GM12891 (cell line): ENCODE measurements around the gene EME2.
"Not testable (repeated sequence)": the region's sequence is repeated elsewhere in the genome, so short reads cannot be mapped to it uniquely, and the experiment has no call there.

ENCODE experiments used
- DNase-seq: peaks from one replicate; pipeline ENCODE4 v3.0.0; 2011; ENCODE audit warnings: low spot score; ENCODE audit not compliant: insufficient read length
- FAIRE-seq: peaks from 2 replicates; lab custom pipeline; 2011; peaks lifted over from hg19 to GRCh38; lab: Jason Lieb, UNC
- PAX5 ChIP-seq: IDR thresholded peaks from 2 replicates; pipeline ENCODE4 v1.6.1; 2011; ENCODE audit warnings: low read length, moderate library complexity, mild to moderate bottlenecking; ENCODE audit not compliant: insufficient read depth, severe bottlenecking
- POLR2A ChIP-seq: IDR thresholded peaks from 2 replicates; pipeline ENCODE4 v1.6.1; 2011; ENCODE audit warnings: low read depth, low read length, control low read depth
- POLR2AphosphoS5 ChIP-seq: IDR thresholded peaks from 2 replicates; pipeline ENCODE4 v1.6.1; 2011; ENCODE audit warnings: low read depth, low read length, control low read depth
- POU2F2 ChIP-seq: IDR thresholded peaks from 2 replicates; pipeline ENCODE4 v1.6.1; 2011; ENCODE audit warnings: low read depth, mild to moderate bottlenecking, control low read depth, low read length, moderate library complexity
- SPI1 ChIP-seq: IDR thresholded peaks from 2 replicates; pipeline ENCODE4 v1.6.1; 2011; ENCODE audit warnings: low read depth, low read length, control low read depth
- TAF1 ChIP-seq: IDR thresholded peaks from 2 replicates; pipeline ENCODE4 v1.6.1; 2011; ENCODE audit warnings: low read depth, low read length, control low read depth

Gene EME2

GRCh38 chr16:1791943-1792812 lies 19.6 kb downstream of the EME2 start:
- FAIRE-seq, result no peak
- DNase-seq, result no peak
- TF ChIP-seq POLR2AphosphoS5 (no peak), TAF1 (no peak), POU2F2 (no peak), SPI1 (no peak), PAX5 (no peak), POLR2A (no peak)

GRCh38 chr16:1792836-1793577 lies 20.4 kb downstream of the EME2 start:
- no peak for TF ChIP-seq PAX5
- TF ChIP-seq POLR2AphosphoS5, result no peak
- no peak for TF ChIP-seq POLR2A
- TF ChIP-seq TAF1, result no peak
- no peak for TF ChIP-seq SPI1
- no peak for TF ChIP-seq POU2F2
- DNase-seq, result no peak
- no peak for FAIRE-seq

- TF ChIP-seq POU2F2 (no peak), TAF1 (no peak), POLR2A (no peak), POLR2AphosphoS5 (no peak), PAX5 (no peak), SPI1 (no peak)
- FAIRE-seq (no peak), DNase-seq (no peak)
Observed at GRCh38 chr16:1793578-1794220, 21.1 kb downstream of the EME2 start, which contains the start of gene IGFALS. Gene IGFALS, minus strand, starts transcription at chr16:1793705. Its CDS starts 53 bp downstream, at chr16:1793652.

GRCh38 chr16:1794221-1794871 lies 21.7 kb downstream of the EME2 start:
- DNase-seq (no peak), FAIRE-seq (no peak)
- TF ChIP-seq POLR2A (no peak), PAX5 (no peak), POU2F2 (no peak), POLR2AphosphoS5 (no peak), SPI1 (no peak), TAF1 (no peak)

- FAIRE-seq (no peak), DNase-seq (no peak)
- TF ChIP-seq POLR2AphosphoS5 (no peak), SPI1 (no peak), TAF1 (no peak), POU2F2 (no peak), POLR2A (no peak), PAX5 (no peak)
Observed at GRCh38 chr16:1794908-1795666, 22.5 kb downstream of the EME2 start.

GRCh38 chr16:1799263-1799662 lies 26.7 kb downstream of the EME2 start:
- not testable (repeated sequence) for FAIRE-seq, DNase-seq

- TF ChIP-seq SPI1 (no peak), TAF1 (no peak), POU2F2 (no peak), POLR2A (no peak), POLR2AphosphoS5 (no peak), PAX5 (no peak)
- DNase-seq (no peak), FAIRE-seq (no peak)
Observed at GRCh38 chr16:1800701-1801100, 28.1 kb downstream of the EME2 start.

GRCh38 chr16:1807626-1808025 lies 35.0 kb downstream of the EME2 start:
- TF ChIP-seq SPI1 (no peak), POLR2AphosphoS5 (no peak)
- FAIRE-seq (no peak), DNase-seq (no peak)

GRCh38 chr16:1808691-1809090 lies 36.1 kb downstream of the EME2 start:
- no peak for FAIRE-seq

More at GRCh38 chr16:1808691-1809090, 36.1 kb downstream of the EME2 start:
- DNase-seq, result no peak
- TF ChIP-seq PAX5 (no peak), POLR2AphosphoS5 (no peak), TAF1 (no peak), SPI1 (no peak), POU2F2 (no peak), POLR2A (no peak)
